Osteocyte (in vitro differentiated cells): ENCODE data around the gene DUSP15. TPM values are rescaled to one million over a fixed set of nuclear protein-coding genes. Genes with fewer than 3 reads are reported as not detected.

Experiments used
- DNase-seq: peaks from one replicate; pipeline ENCODE4 v3.0.0; 2021; ENCODE audit warnings: mixed read lengths; ENCODE audit not compliant: unreplicated experiment; ENCODE audit errors: extremely low spot score
- H3K27ac Mint-ChIP-seq: one replicate; pipeline ENCODE4 v1.8.0; 2021; ENCODE audit warnings: mild to moderate bottlenecking, mixed read lengths; ENCODE audit not compliant: unreplicated experiment
- H3K27me3 Mint-ChIP-seq: one replicate; pipeline ENCODE4 v1.8.0; 2021; ENCODE audit warnings: mixed read lengths; ENCODE audit not compliant: unreplicated experiment
- H3K36me3 Mint-ChIP-seq: one replicate; pipeline ENCODE4 v1.8.0; 2021; ENCODE audit warnings: mixed read lengths; ENCODE audit not compliant: unreplicated experiment
- H3K4me1 Mint-ChIP-seq: one replicate; pipeline ENCODE4 v1.8.0; 2021; ENCODE audit warnings: mixed read lengths; ENCODE audit not compliant: unreplicated experiment
- H3K4me3 Mint-ChIP-seq: one replicate; pipeline ENCODE4 v1.8.0; 2021; ENCODE audit warnings: mild to moderate bottlenecking, moderate library complexity, mixed read lengths; ENCODE audit not compliant: unreplicated experiment
- H3K9me3 Mint-ChIP-seq: one replicate; pipeline ENCODE4 v1.8.0; 2021; ENCODE audit warnings: mixed read lengths; ENCODE audit not compliant: unreplicated experiment
- CTCF ChIP-seq: fragments of 200-600 bp; sonication (generic); IDR thresholded peaks from 2 replicates; pipeline ENCODE4 v1.5.0; 2021; ENCODE audit warnings: antibody characterized with exemption, mild to moderate bottlenecking, moderate library complexity
- total RNA-seq: library from RNA; stranded (reverse); gene quantifications from 2 replicates; pipeline ENCODE4 v1.2.1, GENCODE V29; 2021

The DUSP15 gene
- total RNA-seq, 1 donor from 2014 or later: 3.2 TPM

DNA sequence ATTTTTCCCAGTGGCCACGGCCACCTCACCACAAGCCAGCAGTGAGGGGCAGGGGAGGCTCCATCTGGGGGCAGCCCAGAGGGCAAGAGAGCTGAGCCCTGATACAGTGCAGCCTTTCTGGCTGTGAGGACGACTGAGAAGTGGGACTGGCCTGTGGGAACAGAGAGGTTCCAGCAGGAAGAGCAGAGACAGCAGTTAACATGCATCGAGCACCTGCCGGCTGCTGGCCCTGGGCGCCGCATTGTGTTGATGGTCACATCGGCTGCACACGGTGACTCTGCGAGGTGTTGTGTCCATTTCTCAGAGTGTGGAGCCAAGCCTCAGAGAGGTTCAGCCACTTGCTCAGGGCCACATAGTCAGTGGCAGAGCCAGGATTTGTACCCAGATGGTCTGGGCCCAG lies 34.8 kb downstream of the DUSP15 start:
- no peak overlapping the region for H3K4me3 Mint-ChIP-seq
- peaks cover 5% of the 10 kb centered on the region for H3K4me1 Mint-ChIP-seq
- no peaks in the 10 kb centered on the region for H3K36me3 Mint-ChIP-seq
- no peaks in the 10 kb centered on the region for H3K9me3 Mint-ChIP-seq
- no peaks in the 10 kb centered on the region for H3K27me3 Mint-ChIP-seq
- no peak for DNase-seq
- no peak overlapping the region for H3K27ac Mint-ChIP-seq
- no peak for TF ChIP-seq CTCF

- no peak for TF ChIP-seq CTCF
- Mint-ChIP-seq H3K36me3 (no peaks in the 10 kb centered on the region), H3K4me1 (peaks cover 3% of the 10 kb centered on the region), H3K4me3 (no peak overlapping the region), H3K27ac (no peak overlapping the region), H3K27me3 (no peaks in the 10 kb centered on the region), H3K9me3 (no peaks in the 10 kb centered on the region)
- no peak for DNase-seq
These were observed 36.3 kb downstream of the DUSP15 start for GRCh38 chr20:31833931-31834521.

DNA sequence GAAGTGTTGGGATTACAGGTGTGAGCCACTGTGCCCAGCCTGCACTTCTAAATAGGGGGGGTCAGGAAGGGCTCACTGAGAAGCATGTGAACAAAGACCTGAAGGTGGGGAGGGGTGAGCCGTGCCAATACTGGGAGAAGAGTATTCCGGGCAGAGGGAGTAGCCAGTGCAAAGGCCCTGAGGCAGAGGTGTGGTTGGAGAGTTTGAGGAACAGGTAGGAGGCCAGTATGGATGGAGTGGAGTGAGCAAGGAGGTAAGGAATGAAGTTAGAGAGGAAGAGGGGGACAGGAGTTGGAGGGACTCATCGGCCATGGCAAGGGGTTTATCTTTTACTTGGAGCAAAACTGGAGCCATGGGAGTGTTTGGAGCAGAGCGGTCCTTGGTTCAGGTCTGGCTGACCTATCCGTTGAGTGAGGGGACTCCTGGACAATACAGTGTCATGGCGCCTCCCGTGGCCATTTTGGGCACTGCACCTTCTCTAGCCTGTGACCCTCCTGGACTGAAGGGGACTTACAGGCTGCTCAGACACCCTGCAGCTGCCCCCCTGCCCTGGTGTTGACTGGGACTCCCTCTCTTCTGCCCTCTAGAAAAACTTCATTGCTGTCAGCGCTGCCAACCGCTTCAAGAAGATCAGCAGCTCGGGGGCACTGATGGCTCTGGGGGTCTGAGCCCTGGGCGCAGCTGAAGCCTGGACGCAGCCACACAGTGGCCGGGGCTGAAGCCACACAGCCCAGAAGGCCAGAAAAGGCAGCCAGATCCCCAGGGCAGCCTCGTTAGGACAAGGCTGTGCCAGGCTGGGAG lies 37.0 kb downstream of the DUSP15 start:
- H3K9me3 Mint-ChIP-seq: no peaks in the 10 kb centered on the region

GRCh38 chr20:31831771-31832306 lies 38.5 kb downstream of the DUSP15 start:
- no peaks in the 10 kb centered on the region for H3K27me3 Mint-ChIP-seq
- peaks cover 3% of the 10 kb centered on the region for H3K4me1 Mint-ChIP-seq
- no peak overlapping the region for H3K27ac Mint-ChIP-seq
- no peak for DNase-seq
- no peak overlapping the region for H3K4me3 Mint-ChIP-seq
- no peaks in the 10 kb centered on the region for H3K36me3 Mint-ChIP-seq
- no peak for TF ChIP-seq CTCF
- no peaks in the 10 kb centered on the region for H3K9me3 Mint-ChIP-seq

More for the DNA sequence above, 37.0 kb downstream of the DUSP15 start:
- no peak for DNase-seq
- Mint-ChIP-seq H3K36me3 (no peaks in the 10 kb centered on the region), H3K27me3 (no peaks in the 10 kb centered on the region), H3K27ac (no peak overlapping the region), H3K4me1 (peaks cover 3% of the 10 kb centered on the region), H3K4me3 (no peak overlapping the region)
- TF ChIP-seq CTCF: peak; percentile 85

DNA sequence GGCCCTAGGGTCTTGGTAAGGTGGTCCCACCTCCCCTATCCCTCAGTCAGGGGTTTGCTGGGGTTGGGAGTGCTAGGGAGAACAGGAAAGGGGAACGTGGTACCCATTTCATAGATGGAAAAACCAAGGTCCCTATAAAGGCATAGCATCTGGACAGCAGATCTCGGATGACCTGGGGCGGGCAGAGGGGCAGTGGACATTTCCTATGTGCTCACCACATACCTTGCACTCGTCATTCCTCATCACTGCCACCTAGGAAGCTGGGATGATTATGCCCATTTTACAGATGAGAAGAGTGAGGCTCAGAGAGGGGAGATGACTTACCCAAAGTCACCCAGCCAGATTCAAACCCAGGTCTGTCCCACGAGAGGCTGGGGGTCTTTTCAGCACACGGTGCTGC lies 39.1 kb downstream of the DUSP15 start:
- DNase-seq: no peak
- no peaks in the 10 kb centered on the region for H3K27me3 Mint-ChIP-seq
- no peaks in the 10 kb centered on the region for H3K36me3 Mint-ChIP-seq
- no peak for TF ChIP-seq CTCF
- H3K4me1 Mint-ChIP-seq: peaks cover 3% of the 10 kb centered on the region
- no peak overlapping the region for H3K4me3 Mint-ChIP-seq
- H3K9me3 Mint-ChIP-seq: no peaks in the 10 kb centered on the region
- no peak overlapping the region for H3K27ac Mint-ChIP-seq
